ENCODE measurements around the gene PACRG.
"Not testable (repeated sequence)": the region's sequence is repeated elsewhere in the genome, so short reads cannot be mapped to it uniquely, and the experiment has no call there.

PACRG gene

DNA sequence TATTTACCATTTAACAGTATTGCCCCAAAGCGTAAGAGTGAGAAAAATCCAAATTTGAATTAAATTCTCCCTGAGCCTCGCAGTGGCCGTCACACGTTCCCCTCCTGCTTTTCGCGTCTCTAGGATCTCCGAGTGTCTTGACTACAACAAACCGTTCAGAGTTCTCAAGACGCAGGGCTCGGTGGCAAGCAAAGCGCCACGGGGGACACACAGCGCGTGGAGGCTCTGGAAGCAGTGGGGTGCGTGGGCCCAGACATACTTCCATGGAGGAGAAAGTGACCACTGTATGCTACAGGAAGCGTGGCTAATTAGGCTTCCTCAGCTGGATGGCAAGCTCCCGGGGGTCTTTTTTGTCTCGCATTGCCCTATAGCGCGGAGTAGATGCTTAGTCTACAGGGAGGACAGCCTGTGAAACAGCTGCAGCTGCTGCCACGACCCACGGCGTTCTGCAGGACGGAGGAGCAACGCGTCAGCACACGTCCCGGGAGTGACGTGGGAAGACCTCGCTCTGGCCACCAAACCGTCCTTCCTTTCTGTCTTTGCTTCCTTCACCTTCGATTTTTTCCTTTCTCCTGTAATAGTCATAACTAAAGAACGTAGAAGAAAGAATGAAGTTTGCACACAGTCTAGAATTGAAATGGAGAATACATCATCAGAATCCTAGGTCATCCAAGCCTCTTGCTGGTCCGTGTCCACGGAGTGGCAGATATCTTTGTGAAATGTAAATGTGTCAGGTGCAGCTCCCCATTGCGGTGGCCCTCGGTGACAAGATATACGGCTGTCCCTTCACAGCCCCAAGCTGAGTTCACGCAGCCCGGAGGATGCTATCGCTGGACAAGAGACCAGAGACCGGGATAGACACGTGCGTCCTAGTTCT, 582.6 kb downstream of the PACRG start:
- no peak overlapping the region for H3K4me3 ChIP-seq (ENCODE audit: low read length)
- TF ChIP-seq, protein P1, sequence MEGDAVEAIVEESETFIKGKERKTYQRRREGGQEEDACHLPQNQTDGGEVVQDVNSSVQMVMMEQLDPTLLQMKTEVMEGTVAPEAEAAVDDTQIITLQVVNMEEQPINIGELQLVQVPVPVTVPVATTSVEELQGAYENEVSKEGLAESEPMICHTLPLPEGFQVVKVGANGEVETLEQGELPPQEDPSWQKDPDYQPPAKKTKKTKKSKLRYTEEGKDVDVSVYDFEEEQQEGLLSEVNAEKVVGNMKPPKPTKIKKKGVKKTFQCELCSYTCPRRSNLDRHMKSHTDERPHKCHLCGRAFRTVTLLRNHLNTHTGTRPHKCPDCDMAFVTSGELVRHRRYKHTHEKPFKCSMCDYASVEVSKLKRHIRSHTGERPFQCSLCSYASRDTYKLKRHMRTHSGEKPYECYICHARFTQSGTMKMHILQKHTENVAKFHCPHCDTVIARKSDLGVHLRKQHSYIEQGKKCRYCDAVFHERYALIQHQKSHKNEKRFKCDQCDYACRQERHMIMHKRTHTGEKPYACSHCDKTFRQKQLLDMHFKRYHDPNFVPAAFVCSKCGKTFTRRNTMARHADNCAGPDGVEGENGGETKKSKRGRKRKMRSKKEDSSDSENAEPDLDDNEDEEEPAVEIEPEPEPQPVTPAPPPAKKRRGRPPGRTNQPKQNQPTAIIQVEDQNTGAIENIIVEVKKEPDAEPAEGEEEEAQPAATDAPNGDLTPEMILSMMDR (IDR thresholded peaks at IDR 0.05; ENCODE audit: insufficient read depth, low read depth, low read length, missing control alignments) = no peak
- no peak for DNase-seq (ENCODE audit: low read depth)

DNA sequence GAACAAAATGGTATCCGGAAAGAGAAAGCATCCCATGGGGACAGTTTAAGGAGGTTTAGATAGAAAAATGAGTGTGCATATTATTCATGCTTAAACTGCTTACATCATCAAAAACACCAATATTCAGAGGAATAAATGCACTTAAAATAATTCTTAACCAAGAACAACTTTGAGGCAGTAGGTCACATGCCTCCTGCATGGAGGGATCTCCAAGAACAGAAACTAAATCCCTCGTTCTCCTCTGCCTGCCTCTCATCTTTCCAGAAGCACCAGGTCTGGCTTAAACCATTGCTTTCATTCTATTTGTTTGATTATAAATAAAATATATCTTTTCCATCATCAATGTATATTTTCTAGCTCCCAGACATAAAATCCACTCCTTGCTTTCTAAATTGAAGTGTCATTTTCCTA, 583.2 kb downstream of the PACRG start:
- no peak overlapping the region for H3K4me3 ChIP-seq (ENCODE audit: low read length)
- TF ChIP-seq, protein P1 (IDR thresholded peaks at IDR 0.05; ENCODE audit: insufficient read depth, low read depth, low read length, missing control alignments) = no peak
- DNase-seq (ENCODE audit: low read depth) = no peak

DNA sequence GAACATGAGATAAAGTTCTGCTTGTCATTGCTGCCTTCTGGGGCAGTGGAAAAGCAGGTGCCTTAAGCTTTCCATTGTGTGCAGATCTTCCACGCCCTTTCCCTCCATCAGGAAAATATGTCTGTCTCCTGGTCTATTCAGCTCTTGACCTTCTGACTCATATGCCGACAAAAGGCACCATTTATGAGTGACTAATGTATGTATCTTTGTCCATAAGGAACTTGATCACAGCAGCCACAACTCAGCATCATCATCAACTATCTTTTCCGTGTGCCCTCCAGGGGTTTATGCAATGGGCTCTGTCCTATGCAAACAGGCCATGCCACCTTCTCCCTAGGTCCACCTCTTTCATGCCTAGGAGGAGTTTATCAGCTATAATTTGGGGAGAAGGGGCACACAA, 584.1 kb downstream of the PACRG start:
- DNase-seq (ENCODE audit: low read depth) = peak; percentile 84
- TF ChIP-seq, protein P1 (IDR thresholded peaks at IDR 0.05; ENCODE audit: insufficient read depth, low read depth, low read length, missing control alignments) = no peak
- no peak overlapping the region for H3K4me3 ChIP-seq (ENCODE audit: low read length)

DNA sequence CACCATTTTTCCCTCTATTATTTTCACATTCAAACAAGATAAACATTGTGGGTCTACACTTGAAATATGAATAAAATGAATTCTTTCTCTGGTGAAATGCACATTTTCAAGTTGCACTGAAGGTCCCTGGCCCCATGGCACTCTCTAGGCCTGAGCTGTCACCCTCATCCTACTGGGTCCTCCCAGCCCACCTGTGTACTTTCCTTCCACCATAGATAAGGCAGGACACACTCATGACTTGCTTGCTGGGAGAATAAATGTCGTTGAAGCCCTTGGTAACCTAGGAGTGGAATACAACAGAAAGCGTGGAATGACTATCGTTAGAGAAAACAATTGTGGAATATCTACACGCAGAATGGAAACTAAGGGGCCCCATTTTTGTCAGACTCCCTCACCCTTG, 585.8 kb downstream of the PACRG start:
- TF ChIP-seq, protein P1 (IDR thresholded peaks at IDR 0.05; ENCODE audit: insufficient read depth, low read depth, low read length, missing control alignments) = no peak
- no peak overlapping the region for H3K4me3 ChIP-seq (ENCODE audit: low read length)
- no peak for DNase-seq (ENCODE audit: low read depth)

DNA sequence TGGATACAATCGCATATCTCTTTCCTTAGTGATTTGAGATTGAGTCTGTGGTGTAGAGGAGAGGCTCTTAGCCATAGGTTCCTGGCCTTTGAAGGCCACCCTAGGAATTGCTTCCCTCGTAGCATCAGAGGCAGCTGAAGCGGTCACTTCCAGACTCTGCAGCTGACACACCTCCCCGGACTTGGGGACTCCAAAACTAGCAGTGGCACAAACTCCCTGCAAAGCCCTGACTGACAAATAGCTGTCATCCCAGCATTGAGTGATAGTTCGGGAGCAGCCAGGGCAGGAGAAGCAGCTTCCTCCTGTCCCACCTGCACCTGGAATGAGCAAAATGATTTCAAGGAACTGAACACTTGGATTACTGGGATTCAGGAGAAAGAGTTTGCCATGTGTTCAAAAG, 586.2 kb downstream of the PACRG start:
- no peak for DNase-seq (ENCODE audit: low read depth)
- no peak overlapping the region for H3K4me3 ChIP-seq (ENCODE audit: low read length)
- TF ChIP-seq, protein P1 (IDR thresholded peaks at IDR 0.05; ENCODE audit: insufficient read depth, low read depth, low read length, missing control alignments) = no peak

DNA sequence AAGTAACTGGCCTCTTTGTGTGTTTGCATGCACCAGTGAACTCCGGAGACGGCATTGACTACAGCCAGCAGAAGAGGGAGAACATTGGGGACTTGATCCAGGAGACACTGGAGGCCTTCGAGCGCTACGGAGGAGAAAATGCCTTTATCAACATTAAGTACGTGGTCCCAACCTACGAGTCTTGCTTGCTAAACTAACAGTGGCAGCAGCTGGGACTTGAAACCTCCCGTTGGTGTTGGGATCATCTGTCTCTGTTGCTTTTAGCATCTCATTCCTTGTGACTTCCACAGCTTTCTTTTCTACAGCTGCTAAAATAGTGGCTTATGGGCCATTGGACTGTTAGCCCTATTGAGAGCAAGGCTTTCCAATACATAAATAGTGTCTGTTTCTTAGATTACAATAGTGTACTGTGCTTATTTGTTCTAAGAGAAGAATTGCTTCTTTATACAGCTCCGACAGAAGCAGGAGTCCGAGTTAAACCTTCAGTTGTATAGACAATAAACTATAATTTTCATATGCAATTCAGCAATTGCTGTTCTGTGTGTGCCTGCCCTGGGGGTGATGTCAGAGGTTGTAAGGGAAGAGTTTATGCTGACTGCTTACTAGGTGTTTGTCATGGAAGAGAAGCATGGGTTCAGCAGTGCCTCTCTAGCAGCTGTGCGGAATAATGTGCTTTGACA, 587.2 kb downstream of the PACRG start:
- TF ChIP-seq, protein P1 (IDR thresholded peaks at IDR 0.05; ENCODE audit: insufficient read depth, low read depth, low read length, missing control alignments) = no peak
- H3K4me3 ChIP-seq (ENCODE audit: low read length) = no peak overlapping the region
- DNase-seq (ENCODE audit: low read depth) = peak; percentile 15

DNA sequence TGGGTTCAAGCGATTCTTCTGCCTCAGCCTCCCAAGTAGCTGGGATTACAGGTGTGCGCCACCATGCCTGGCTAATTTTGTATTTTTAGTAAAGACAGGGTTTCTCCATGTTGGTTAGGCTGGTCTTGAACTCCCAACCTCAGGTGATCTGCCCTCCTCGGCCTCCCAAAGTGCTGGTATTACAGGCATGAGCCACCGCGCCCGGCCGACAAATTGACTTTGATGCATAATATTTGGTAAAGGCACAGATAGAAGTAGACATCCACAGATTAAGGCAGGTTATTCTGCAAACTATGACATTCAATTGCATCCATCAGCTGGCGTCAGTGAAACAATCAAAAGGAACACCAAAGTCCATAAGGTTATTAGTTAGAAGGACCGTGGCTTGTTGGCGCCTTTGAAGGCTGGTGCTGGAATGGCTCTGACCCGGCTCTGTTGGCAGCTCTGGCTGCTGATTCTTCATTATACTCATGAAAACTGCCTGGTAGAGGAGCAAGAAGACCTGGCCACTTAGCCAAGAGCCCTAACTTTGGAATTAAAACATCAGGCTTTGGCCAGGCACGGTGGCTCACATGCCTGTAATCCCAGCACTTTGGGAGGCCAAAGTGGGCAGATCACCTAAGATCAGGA, 589.2 kb downstream of the PACRG start:
- not testable (repeated sequence) for H3K4me3 ChIP-seq (ENCODE audit: low read length)

More for the DNA sequence above, 589.2 kb downstream of the PACRG start:
- not testable (repeated sequence) for DNase-seq (ENCODE audit: low read depth)
